Peyer's patch (tissue), 4 donors: ENCODE results near the gene ITK. TPM values are rescaled to one million over a fixed set of nuclear protein-coding genes. Genes with fewer than 3 reads are reported as not detected.

ENCODE experiments used
- DNase-seq, 3 donors: peaks; one replicate each; pipeline ENCODE4 v3.0.0-alpha.2; 2017 to 2019
- H3K27ac ChIP-seq, 4 donors: fragments of 200-600 bp; sonication (generic); one replicate each; pipeline ENCODE4 v1.5.1; 2016 to 2019
- H3K27me3 ChIP-seq, 2 donors: fragments of 200-600 bp; sonication (generic); one replicate each; pipeline ENCODE4 v1.5.1; 2019
- H3K36me3 ChIP-seq, 3 donors: fragments of 200-600 bp; sonication (generic); one replicate each; pipeline ENCODE4 v1.5.1; 2016 to 2019
- H3K4me1 ChIP-seq, 4 donors: fragments of 200-600 bp; sonication (generic); one replicate each; pipeline ENCODE4 v1.5.1; 2016 to 2019
- H3K4me3 ChIP-seq, 4 donors: fragments of 200-600 bp; sonication (generic); 1 replicate in 3 of 4; 2 replicates in 1 of 4; pipeline ENCODE4 v1.5.1; 2016 to 2019; ENCODE audit warnings: mild to moderate bottlenecking in 1 of 4
- H3K9me3 ChIP-seq, 4 donors: fragments of 200-600 bp; sonication (generic); one replicate each; pipeline ENCODE4 v1.5.1; 2016 to 2019; ENCODE audit warnings: mild to moderate bottlenecking in 1 of 4
- POLR2A ChIP-seq, 2 donors: fragments of 450-650 bp; IDR thresholded peaks; one replicate each; pipeline ENCODE4 v1.5.1; 2017; ENCODE audit warnings: antibody characterized with exemption in 2 of 2, mild to moderate bottlenecking in 2 of 2, moderate library complexity in 2 of 2
- total RNA-seq, 4 donors: library from RNA; depleted of rRNA; stranded (reverse); fragments of >200 nt; gene quantifications; one replicate each; pipeline ENCODE4 v1.1.0, GENCODE V29; 2016
- TF ChIP-seq, protein P1 (sequence below), 6 experiments: fragments of 450-650 bp in 4 of 6; fragments of 200-600 bp in 2 of 6; sonication (generic) in 1 of 6; IDR thresholded peaks; one replicate each; pipeline ENCODE4 v1.5.1; 2017 to 2019; ENCODE audit warnings: antibody characterized with exemption in 6 of 6, mild to moderate bottlenecking in 3 of 6, moderate library complexity in 1 of 6

ITK gene
- total RNA-seq, 4 donors from 2014 or later = 6.7 to 16.5 (median 6.9) TPM

DNA sequence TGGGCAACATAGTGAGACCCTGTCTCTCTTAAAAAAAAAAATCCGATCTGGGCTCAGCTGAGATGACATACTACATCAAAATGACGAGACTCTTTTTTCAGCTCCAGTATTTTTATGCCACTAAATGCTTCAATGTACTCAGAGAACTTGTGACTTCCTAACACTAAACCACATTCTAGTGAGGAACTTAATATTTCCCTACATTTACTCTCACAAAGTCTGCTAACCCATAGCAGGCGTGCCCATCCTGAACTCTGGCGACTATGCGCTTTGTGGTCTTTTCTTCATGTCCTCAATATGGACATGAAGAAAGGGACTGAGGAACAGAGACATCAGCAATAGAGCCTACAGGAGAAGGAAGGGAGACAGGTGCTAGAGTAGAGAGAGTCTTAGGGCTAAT, 41.3 kb downstream of the ITK start:
- Histone ChIP-seq H3K27ac (peak overlapping the region in 2 of 4 donors; percentile 7 to 32), H3K4me1 (no peaks in the 10 kb centered on the region), H3K36me3 (no peaks in the 10 kb centered on the region), H3K4me3 (no peak overlapping the region), H3K9me3 (no peaks in the 10 kb centered on the region), H3K27me3 (no peaks in the 10 kb centered on the region)
- TF ChIP-seq, protein P1, sequence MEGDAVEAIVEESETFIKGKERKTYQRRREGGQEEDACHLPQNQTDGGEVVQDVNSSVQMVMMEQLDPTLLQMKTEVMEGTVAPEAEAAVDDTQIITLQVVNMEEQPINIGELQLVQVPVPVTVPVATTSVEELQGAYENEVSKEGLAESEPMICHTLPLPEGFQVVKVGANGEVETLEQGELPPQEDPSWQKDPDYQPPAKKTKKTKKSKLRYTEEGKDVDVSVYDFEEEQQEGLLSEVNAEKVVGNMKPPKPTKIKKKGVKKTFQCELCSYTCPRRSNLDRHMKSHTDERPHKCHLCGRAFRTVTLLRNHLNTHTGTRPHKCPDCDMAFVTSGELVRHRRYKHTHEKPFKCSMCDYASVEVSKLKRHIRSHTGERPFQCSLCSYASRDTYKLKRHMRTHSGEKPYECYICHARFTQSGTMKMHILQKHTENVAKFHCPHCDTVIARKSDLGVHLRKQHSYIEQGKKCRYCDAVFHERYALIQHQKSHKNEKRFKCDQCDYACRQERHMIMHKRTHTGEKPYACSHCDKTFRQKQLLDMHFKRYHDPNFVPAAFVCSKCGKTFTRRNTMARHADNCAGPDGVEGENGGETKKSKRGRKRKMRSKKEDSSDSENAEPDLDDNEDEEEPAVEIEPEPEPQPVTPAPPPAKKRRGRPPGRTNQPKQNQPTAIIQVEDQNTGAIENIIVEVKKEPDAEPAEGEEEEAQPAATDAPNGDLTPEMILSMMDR (IDR thresholded peaks at IDR 0.05) = no peak
- no peak for DNase-seq

GRCh38 chr5:157222506-157223230, 42.0 kb downstream of the ITK start:
- Histone ChIP-seq H3K4me3 (no peak overlapping the region), H3K27me3 (no peaks in the 10 kb centered on the region), H3K36me3 (no peaks in the 10 kb centered on the region), H3K9me3 (no peaks in the 10 kb centered on the region), H3K27ac (peak overlapping the region in 2 of 4 donors; percentile 7 to 32), H3K4me1 (no peaks in the 10 kb centered on the region)
- TF ChIP-seq, protein P1 (IDR thresholded peaks at IDR 0.05) = no peak
- TF ChIP-seq POLR2A (IDR thresholded peaks at IDR 0.05) = no peak
- no peak for DNase-seq

DNA sequence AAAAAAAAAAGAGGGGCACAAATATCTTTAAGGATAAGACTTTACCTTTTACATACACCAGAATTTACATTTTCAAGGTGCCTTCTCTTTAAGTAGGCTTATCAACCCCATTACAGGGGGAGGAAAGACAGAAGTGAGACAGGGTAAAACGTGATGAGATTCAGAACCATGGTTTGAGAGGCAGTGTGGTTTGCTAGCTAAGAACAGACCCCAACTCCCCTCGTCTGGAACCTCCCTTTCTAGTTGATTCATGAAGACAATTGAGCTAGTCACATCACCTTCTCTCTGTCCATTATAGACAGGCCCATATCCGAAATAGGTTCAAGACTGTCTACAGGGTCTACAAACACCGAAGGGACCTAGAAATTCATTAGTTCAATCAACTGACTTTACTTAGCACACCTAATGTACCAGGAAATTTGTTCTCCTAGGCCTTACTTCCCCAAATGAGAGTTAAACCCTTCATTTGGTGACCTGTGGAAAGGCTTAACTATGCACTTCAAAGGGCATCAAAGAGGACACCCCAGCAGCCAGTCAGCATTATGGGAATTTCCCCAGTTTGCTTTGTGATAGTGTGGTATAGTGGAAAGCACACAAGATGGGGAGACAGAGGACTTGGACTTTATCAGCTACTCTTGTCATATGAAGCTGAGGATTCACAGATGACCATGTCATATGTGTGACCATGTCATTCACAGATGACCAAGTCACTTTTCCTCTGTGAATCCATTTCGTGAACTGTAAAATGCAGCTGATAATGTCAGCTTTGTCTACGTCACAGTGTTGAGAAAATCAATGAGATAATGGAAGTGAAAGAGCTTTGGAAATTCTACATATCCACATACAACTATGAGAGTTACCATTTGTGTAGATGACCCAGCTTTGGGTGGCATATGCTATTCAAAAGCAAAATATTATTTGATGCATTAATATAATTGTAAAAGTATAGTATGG, 45.1 kb downstream of the ITK start:
- Histone ChIP-seq H3K4me3 (no peak overlapping the region), H3K9me3 (no peaks in the 10 kb centered on the region), H3K36me3 (no peaks in the 10 kb centered on the region), H3K27me3 (no peaks in the 10 kb centered on the region), H3K4me1 (no peaks in the 10 kb centered on the region), H3K27ac (no peak overlapping the region)
- no peak for DNase-seq
- TF ChIP-seq POLR2A (IDR thresholded peaks at IDR 0.05) = no peak
- TF ChIP-seq, protein P1 (IDR thresholded peaks at IDR 0.05) = no peak

DNA sequence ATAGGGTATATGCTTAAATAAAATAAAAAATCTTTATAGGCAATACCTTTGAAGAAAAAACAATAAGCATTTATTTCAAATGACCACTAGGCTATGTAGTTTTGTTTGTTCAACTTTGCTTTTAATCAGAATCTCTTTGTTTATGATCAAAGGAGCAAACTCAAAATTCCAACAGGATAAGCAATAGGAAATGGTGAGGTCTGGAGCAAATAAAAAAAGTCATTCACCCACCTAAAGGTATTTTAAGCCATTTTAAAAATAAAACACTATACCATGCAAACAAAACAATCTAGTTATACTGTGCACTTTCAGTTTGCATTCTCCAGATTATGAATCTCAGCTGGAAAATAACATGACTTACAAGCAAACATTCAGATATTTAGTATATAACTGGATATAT, 50.0 kb downstream of the ITK start:
- Histone ChIP-seq H3K4me3 (no peak overlapping the region), H3K4me1 (no peaks in the 10 kb centered on the region), H3K9me3 (no peaks in the 10 kb centered on the region), H3K36me3 (no peaks in the 10 kb centered on the region), H3K27me3 (no peaks in the 10 kb centered on the region), H3K27ac (no peak overlapping the region)
- no peak for TF ChIP-seq POLR2A (IDR thresholded peaks at IDR 0.05)
- TF ChIP-seq, protein P1 (IDR thresholded peaks at IDR 0.05) = no peak
- DNase-seq = no peak

- Histone ChIP-seq H3K9me3 (no peaks in the 10 kb centered on the region), H3K4me1 (no peaks in the 10 kb centered on the region), H3K27ac (no peak overlapping the region), H3K27me3 (no peaks in the 10 kb centered on the region), H3K4me3 (no peak overlapping the region), H3K36me3 (no peaks in the 10 kb centered on the region)
- DNase-seq = no peak
- TF ChIP-seq, protein P1 (IDR thresholded peaks at IDR 0.05) = no peak
These were observed 52.1 kb downstream of the ITK start for GRCh38 chr5:157232706-157233105.
